GM12873 (cell line): ENCODE data around the gene TRIM7.

Experiments used
- CTCF ChIP-seq: IDR thresholded peaks from 2 replicates; pipeline ENCODE4 v1.5.1; 2012; ENCODE audit warnings: low read depth, mild to moderate bottlenecking, moderate library complexity, low read length, control low read depth; ENCODE audit not compliant: insufficient read depth; ENCODE audit errors: missing control alignments

The TRIM7 gene

GRCh38 chr5:181221792-181222629 lies 17.0 kb upstream of the TRIM7 start:
- TF ChIP-seq CTCF = no peak

GRCh38 chr5:181221105-181221791 lies 16.3 kb upstream of the TRIM7 start:
- TF ChIP-seq CTCF = no peak

GRCh38 chr5:181220178-181220515 lies 15.2 kb upstream of the TRIM7 start:
- TF ChIP-seq CTCF = no peak

- no peak for TF ChIP-seq CTCF
These were observed 14.5 kb upstream of the TRIM7 start for GRCh38 chr5:181219262-181220177.

- TF ChIP-seq CTCF = no peak
These were observed 13.8 kb upstream of the TRIM7 start for GRCh38 chr5:181218795-181219124.

- TF ChIP-seq CTCF = no peak
These were observed 12.7 kb upstream of the TRIM7 start for GRCh38 chr5:181217803-181218062.

- peak; percentile 37 for TF ChIP-seq CTCF
These were observed 12.3 kb upstream of the TRIM7 start for GRCh38 chr5:181217111-181217802.
